Measurements from ENCODE around the gene TSPAN10. TPM values are rescaled to one million over a fixed set of nuclear protein-coding genes. Genes with fewer than 3 reads are reported as not detected.
A peak's percentile ranks its signal among the peaks of the same experiment; 100 is the strongest.

The TSPAN10 gene
- total RNA-seq, 1 experiment from 2014 or later: 3.5 TPM

DNA sequence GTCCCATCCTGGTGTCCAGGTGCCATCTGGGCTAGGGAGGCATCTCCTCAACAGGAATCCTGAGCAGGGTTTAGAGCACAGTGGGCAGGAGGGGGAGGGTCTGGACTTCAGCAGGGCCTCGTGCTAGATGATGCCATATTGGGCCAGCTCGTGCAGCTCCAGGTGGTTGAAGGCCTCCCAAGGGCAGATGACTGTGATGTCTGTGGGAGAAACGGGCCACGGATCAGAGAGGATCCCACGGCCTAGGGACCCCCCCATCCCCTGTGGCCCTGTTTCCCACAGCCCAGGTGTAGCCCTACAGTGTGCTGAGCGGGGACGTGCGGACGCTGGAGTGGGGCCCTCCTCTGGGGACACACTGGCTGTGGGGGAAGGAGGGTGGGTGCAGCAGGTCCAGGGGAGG is 14.0 kb downstream of the TSPAN10 start:
- no peaks in the 10 kb centered on the region for H4K20me1 ChIP-seq (ENCODE audit: low read length)
- ATAC-seq (no peak), DNase-seq (no peak)
- H3K27ac ChIP-seq (ENCODE audit: low read length): no peak overlapping the region
- no peaks in the 10 kb centered on the region for H3K79me2 ChIP-seq (ENCODE audit: low read length)
- H3K27me3 ChIP-seq (ENCODE audit: low read length): no peaks in the 10 kb centered on the region
- H3K36me3 ChIP-seq (ENCODE audit: low read depth, low read length): no peaks in the 10 kb centered on the region
- intact Hi-C loops (cut with micrococcal nuclease): no loop called here
- no peaks in the 10 kb centered on the region for H3K9me3 ChIP-seq (ENCODE audit: low read length)
- H3K4me2 ChIP-seq (ENCODE audit: low read length): no peak overlapping the region
- ChIA-PET CTCF (no interaction called here), POLR2A (ENCODE audit: unreplicated experiment) (no interaction called here)
- no peak overlapping the region for H2AFZ ChIP-seq (ENCODE audit: low read length)
- H3K9me2 ChIP-seq (replicated peaks; ENCODE audit: low read length): no peaks in the 10 kb centered on the region
- TF ChIP-seq EZH2phosphoT487 (IDR thresholded peaks at IDR 0.05; ENCODE audit: borderline replicate concordance, low read length): no peak
- H3K9ac ChIP-seq (ENCODE audit: low read length): no peak overlapping the region
- H3F3A ChIP-seq (ENCODE audit: low read length, unreplicated experiment): no peaks in the 10 kb centered on the region
- no peak overlapping the region for H3K4me3 ChIP-seq (ENCODE audit: low read length)
- peaks cover 6% of the 10 kb centered on the region for H3K4me1 ChIP-seq (ENCODE audit: insufficient read depth, low read length)
- BruUV-seq (replicated peaks): no TSS peak

DNA sequence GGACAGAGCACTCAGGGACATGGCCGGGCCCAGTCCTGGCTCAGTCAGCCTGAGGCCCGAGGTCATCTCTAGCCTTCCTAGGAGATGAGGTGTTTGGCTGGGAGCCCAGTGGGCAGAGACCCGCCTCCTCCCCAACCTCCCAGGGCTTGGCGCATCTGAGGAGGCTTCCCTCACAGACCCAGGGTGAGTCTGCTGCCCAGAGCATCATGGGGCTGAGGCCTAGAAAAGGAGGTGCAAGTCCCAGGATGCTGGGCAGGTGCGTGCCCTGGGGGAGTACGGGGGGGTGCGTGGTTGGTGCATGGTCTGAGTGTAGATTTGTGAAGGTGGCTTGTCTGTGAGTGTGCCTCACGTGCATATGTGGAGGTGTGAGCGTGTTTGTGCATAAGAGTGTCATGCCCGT is 14.7 kb downstream of the TSPAN10 start:
- DNase-seq (peak; percentile 86), ATAC-seq (peak; percentile 91)
- Histone ChIP-seq H3K4me3 (ENCODE audit: low read length) (no peak overlapping the region), H3K79me2 (ENCODE audit: low read length) (no peaks in the 10 kb centered on the region), H3K4me1 (ENCODE audit: insufficient read depth, low read length) (peaks cover 6% of the 10 kb centered on the region), H3F3A (ENCODE audit: low read length, unreplicated experiment) (no peaks in the 10 kb centered on the region), H3K9me2 (replicated peaks; ENCODE audit: low read length) (no peaks in the 10 kb centered on the region), H3K9me3 (ENCODE audit: low read length) (no peaks in the 10 kb centered on the region), H4K20me1 (ENCODE audit: low read length) (no peaks in the 10 kb centered on the region), H3K27ac (ENCODE audit: low read length) (no peak overlapping the region), H3K27me3 (ENCODE audit: low read length) (no peaks in the 10 kb centered on the region), H3K36me3 (ENCODE audit: low read depth, low read length) (no peaks in the 10 kb centered on the region), H3K9ac (ENCODE audit: low read length) (no peak overlapping the region), H3K4me2 (ENCODE audit: low read length) (no peak overlapping the region), H2AFZ (ENCODE audit: low read length) (no peak overlapping the region)
- TF ChIP-seq EZH2phosphoT487 (IDR thresholded peaks at IDR 0.05; ENCODE audit: borderline replicate concordance, low read length): no peak
- no peak for TF ChIP-seq EZH2 (IDR thresholded peaks at IDR 0.05; ENCODE audit: low read length, unreplicated experiment)
- TF ChIP-seq CTCF (conservative IDR thresholded peaks at IDR 0.05; ENCODE audit: low read depth, low read length): no peak
- CTCF ChIA-PET: no interaction called here
- POLR2A ChIA-PET (ENCODE audit: unreplicated experiment): no interaction called here
- BruUV-seq (replicated peaks): no TSS peak
- intact Hi-C loops (cut with micrococcal nuclease): no loop called here

DNA sequence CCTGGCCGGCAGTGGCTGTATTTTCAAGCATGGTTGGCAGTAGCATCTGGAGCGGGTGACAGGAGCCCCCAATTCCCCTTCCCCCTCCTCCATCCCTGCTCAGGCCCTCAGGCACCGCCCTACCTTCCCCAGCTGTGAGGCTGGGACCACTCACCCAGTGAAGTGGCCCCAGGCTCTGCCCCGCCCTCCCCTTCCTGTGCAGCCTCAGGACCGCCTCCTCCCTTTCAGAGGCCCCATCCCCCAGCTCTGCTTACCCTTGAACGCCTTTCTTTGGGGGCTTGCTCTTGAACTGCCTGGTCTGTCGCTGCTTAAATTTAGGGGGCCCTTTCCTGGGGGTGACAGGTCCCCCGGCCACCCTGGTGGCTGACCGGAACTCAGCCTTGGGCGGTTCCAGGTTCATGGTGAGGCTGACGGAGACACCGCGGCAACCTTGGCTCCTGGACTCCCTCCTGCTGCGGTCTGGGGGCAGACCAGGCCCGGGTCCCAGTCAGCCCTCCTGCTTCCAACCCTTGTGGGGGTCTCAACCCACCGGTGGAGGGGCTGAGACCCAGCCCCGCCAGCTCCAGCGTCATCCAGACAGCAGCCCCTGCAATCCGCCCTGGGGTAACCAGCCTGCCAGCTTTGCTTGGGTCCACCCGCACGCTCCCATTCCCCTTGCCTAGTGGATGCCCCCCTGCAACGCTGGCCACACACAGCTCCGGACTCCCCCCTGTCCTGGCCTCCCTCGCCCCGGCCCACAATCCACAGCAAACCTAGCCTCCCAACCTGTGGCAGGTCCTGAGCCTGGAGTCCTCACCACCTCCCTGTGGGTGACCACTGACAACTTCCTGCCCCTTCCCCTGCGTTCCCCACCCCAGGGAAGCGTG is 16.1 kb downstream of the TSPAN10 start:
- H3K27me3 ChIP-seq (ENCODE audit: low read length): no peaks in the 10 kb centered on the region
- CTCF ChIA-PET: no interaction called here
- POLR2A ChIA-PET (ENCODE audit: unreplicated experiment): no interaction called here
- no peak overlapping the region for H3K4me3 ChIP-seq (ENCODE audit: low read length)
- no peak overlapping the region for H2AFZ ChIP-seq (ENCODE audit: low read length)
- no peaks in the 10 kb centered on the region for H3K36me3 ChIP-seq (ENCODE audit: low read depth, low read length)
- no peaks in the 10 kb centered on the region for H3F3A ChIP-seq (ENCODE audit: low read length, unreplicated experiment)
- peaks cover 6% of the 10 kb centered on the region for H3K4me1 ChIP-seq (ENCODE audit: insufficient read depth, low read length)
- H3K79me2 ChIP-seq (ENCODE audit: low read length): no peaks in the 10 kb centered on the region
- no peak overlapping the region for H3K9ac ChIP-seq (ENCODE audit: low read length)
- no peaks in the 10 kb centered on the region for H4K20me1 ChIP-seq (ENCODE audit: low read length)
- no peak overlapping the region for H3K27ac ChIP-seq (ENCODE audit: low read length)
- ATAC-seq (no peak), DNase-seq (no peak)
- H3K9me3 ChIP-seq (ENCODE audit: low read length): no peaks in the 10 kb centered on the region
- no peaks in the 10 kb centered on the region for H3K9me2 ChIP-seq (replicated peaks; ENCODE audit: low read length)
- intact Hi-C loops (cut with micrococcal nuclease): no loop called here
- BruUV-seq (replicated peaks): no TSS peak
- H3K4me2 ChIP-seq (ENCODE audit: low read length): no peak overlapping the region
- TF ChIP-seq CTCF (conservative IDR thresholded peaks at IDR 0.05; ENCODE audit: low read depth, low read length) (no peak), EZH2phosphoT487 (IDR thresholded peaks at IDR 0.05; ENCODE audit: borderline replicate concordance, low read length) (no peak), EZH2 (IDR thresholded peaks at IDR 0.05; ENCODE audit: low read length, unreplicated experiment) (no peak)

All from PC-3 (cell line).